K562 treated with DMSO at 1 percent for 4 hours (cell line): ENCODE results near the gene FCAR. TPM values are rescaled to one million over a fixed set of nuclear protein-coding genes. Genes with fewer than 3 reads are reported as not detected.

Source experiments
- total RNA-seq: library from RNA; unstranded; fragments of 300-600 nt; gene quantifications from 2 replicates; pipeline ENCODE4 v1.2.3, GENCODE V29; 2022; ENCODE audit not compliant: insufficient read depth

Gene FCAR
- total RNA-seq, result not detected in 2 replicates

GRCh38 chr19:54873990-54874389 lies at the start of gene FCAR:
TSS of gene FCAR (plus strand) at chr19:54874235. CDS start at chr19:54874290, 55 bp downstream.

GRCh38 chr19:54832496-54832895 lies 41.5 kb upstream of the FCAR start, which contains the start of gene KIR2DS4:
TSS of gene KIR2DS4 (plus strand) at chr19:54832676.

GRCh38 chr19:54850061-54850640 lies 23.9 kb upstream of the FCAR start, which contains the start of gene KIR3DL2:
TSS of gene KIR3DL2 (plus strand) at chr19:54850443. CDS start at chr19:54850476, 33 bp downstream.

GRCh38 chr19:54905803-54906511 lies 31.9 kb downstream of the FCAR start, which contains the start of gene NCR1:
TSS of gene NCR1 (plus strand) at chr19:54906148. CDS start at chr19:54906188, 40 bp downstream.

Other genes starting within 250 kb of the FCAR start
- not detected in 2 replicates for gene LILRB1, start 243.8 kb upstream of the FCAR start, total RNA-seq
- not detected in 2 replicates for gene LILRB4, start 211.2 kb upstream of the FCAR start, total RNA-seq
- gene KIR3DL3, start 149.8 kb upstream of the FCAR start, total RNA-seq, result not detected in 2 replicates
- not detected in 2 replicates for gene KIR2DL3, start 135.7 kb upstream of the FCAR start, total RNA-seq
- gene KIR2DL1, start 104.4 kb upstream of the FCAR start, total RNA-seq, result not detected in 2 replicates
- not detected in 2 replicates for gene KIR2DL4, start 70.6 kb upstream of the FCAR start, total RNA-seq
- not detected in 2 replicates for gene KIR3DL1, start 57.8 kb upstream of the FCAR start, total RNA-seq
- not detected in 2 replicates for gene KIR2DS4, start 41.6 kb upstream of the FCAR start, total RNA-seq
- not detected in 2 replicates for gene KIR3DL2, start 23.8 kb upstream of the FCAR start, total RNA-seq
- gene NCR1, start 31.9 kb downstream of the FCAR start, total RNA-seq, result not detected in 2 replicates
- gene NLRP7, start 73.3 kb downstream of the FCAR start, total RNA-seq, result not detected in 2 replicates
- 17.2 and 20.6 TPM in 2 replicates for gene NLRP2, start 92.1 kb downstream of the FCAR start, total RNA-seq
- gene GP6, start 164.0 kb downstream of the FCAR start, total RNA-seq, result 3.2 and 3.7 TPM in 2 replicates
- gene RDH13, start 188.9 kb downstream of the FCAR start, total RNA-seq, result 14.3 and 19.2 TPM in 2 replicates
- 14.1 and 24.9 TPM in 2 replicates for gene EPS8L1, start 201.6 kb downstream of the FCAR start, total RNA-seq
- gene PPP1R12C, start 243.4 kb downstream of the FCAR start, total RNA-seq, result 85.4 and 89.7 TPM in 2 replicates